HEK293 (cell line): ENCODE data around the gene CHMP6.

Source experiments
- CTCF ChIA-PET: fragments of 350-600 bp; formaldehyde crosslinking; extraction: SDS; loops from one replicate; lab custom pipeline; 2021; ENCODE audit warnings: antibody characterized with exemption; lab: Yijun Ruan, JAX
- POLR2A ChIA-PET: fragments of 300-600 bp; formaldehyde crosslinking; extraction: SDS; loops from one replicate; lab custom pipeline; 2020; ENCODE audit warnings: antibody characterized with exemption, inconsistent platforms; lab: Yijun Ruan, JAX
- H3K27ac ChIP-seq: fragments of 200-500 bp; sonication (Bioruptor generic); 2 replicates; pipeline ENCODE4 v1.5.1; 2014; ENCODE audit warnings: low read depth, low read length, control low read depth, inconsistent platforms; ENCODE audit errors: extremely low read depth
- H3K36me3 ChIP-seq, 2 experiments: fragments of 200-500 bp in 1 of 2; sonication (Bioruptor generic) in 1 of 2; 1 replicate in 1 of 2; 2 replicates in 1 of 2; pipeline ENCODE4 v1.5.1; 2014 to 2017; ENCODE audit warnings: inconsistent platforms in 2 of 2, low read length in 2 of 2; ENCODE audit not compliant: control insufficient read depth in 2 of 2, insufficient read depth in 1 of 2
- H3K4me1 ChIP-seq: fragments of 200-500 bp; sonication (Bioruptor generic); 2 replicates; pipeline ENCODE4 v1.5.1; 2014; ENCODE audit warnings: mild to moderate bottlenecking, low read length, inconsistent platforms; ENCODE audit not compliant: control insufficient read depth, insufficient read depth
- H3K4me3 ChIP-seq: 2 replicates; pipeline ENCODE4 v1.5.1; 2011; ENCODE audit warnings: low read depth, mild to moderate bottlenecking, control low read depth, low read length, moderate library complexity
- H3K9me3 ChIP-seq: fragments of 200-500 bp; sonication (Bioruptor generic); 2 replicates; pipeline ENCODE4 v1.5.1; 2014; ENCODE audit warnings: low read depth, low read length, inconsistent platforms; ENCODE audit not compliant: control insufficient read depth, insufficient read depth
- GLIS1 ChIP-seq: fragments of 450-650 bp; formaldehyde crosslinking; IDR thresholded peaks from 2 replicates; pipeline ENCODE4 v1.5.1; 2016; ENCODE audit warnings: missing biosample characterization, missing genetic modification characterization
- OSR2 ChIP-seq: fragments of 450-650 bp; formaldehyde crosslinking; IDR thresholded peaks from 2 replicates; pipeline ENCODE4 v1.5.1; 2016; ENCODE audit warnings: missing biosample characterization, missing genetic modification characterization
- SCRT2 ChIP-seq: fragments of 450-650 bp; formaldehyde crosslinking; IDR thresholded peaks from 2 replicates; pipeline ENCODE4 v1.5.1; 2016; ENCODE audit warnings: missing biosample characterization, missing genetic modification characterization
- ZFP69B ChIP-seq: fragments of 450-650 bp; formaldehyde crosslinking; IDR thresholded peaks from 2 replicates; pipeline ENCODE4 v1.5.1; 2016; ENCODE audit warnings: missing biosample characterization, missing genetic modification characterization
- ZNF10 ChIP-seq: fragments of 450-650 bp; formaldehyde crosslinking; IDR thresholded peaks from 2 replicates; pipeline ENCODE4 v1.5.1; 2017; ENCODE audit warnings: missing biosample characterization, missing genetic modification characterization
- ZNF335 ChIP-seq: fragments of 450-650 bp; formaldehyde crosslinking; conservative IDR thresholded peaks from 2 replicates; pipeline ENCODE4 v1.5.1; 2016; ENCODE audit warnings: missing biosample characterization, missing genetic modification characterization
- ZNF530 ChIP-seq: fragments of 450-650 bp; formaldehyde crosslinking; IDR thresholded peaks from 2 replicates; pipeline ENCODE4 v1.5.1; 2016; ENCODE audit warnings: low read depth, missing biosample characterization, missing genetic modification characterization
- ZNF623 ChIP-seq: fragments of 450-650 bp; formaldehyde crosslinking; IDR thresholded peaks from 2 replicates; pipeline ENCODE4 v1.5.1; 2016; ENCODE audit warnings: missing biosample characterization, missing genetic modification characterization
- TF ChIP-seq, protein P1 (sequence below): fragments of 450-650 bp; formaldehyde crosslinking; conservative IDR thresholded peaks from 2 replicates; pipeline ENCODE4 v1.5.1; 2016; ENCODE audit warnings: low read depth, missing biosample characterization, missing genetic modification characterization
- TF ChIP-seq, protein P2 (sequence below): fragments of 450-650 bp; formaldehyde crosslinking; optimal IDR thresholded peaks from 2 replicates; pipeline ENCODE3; 2016; ENCODE audit warnings: missing biosample characterization, mild to moderate bottlenecking, missing genetic modification characterization

CHMP6 gene

DNA sequence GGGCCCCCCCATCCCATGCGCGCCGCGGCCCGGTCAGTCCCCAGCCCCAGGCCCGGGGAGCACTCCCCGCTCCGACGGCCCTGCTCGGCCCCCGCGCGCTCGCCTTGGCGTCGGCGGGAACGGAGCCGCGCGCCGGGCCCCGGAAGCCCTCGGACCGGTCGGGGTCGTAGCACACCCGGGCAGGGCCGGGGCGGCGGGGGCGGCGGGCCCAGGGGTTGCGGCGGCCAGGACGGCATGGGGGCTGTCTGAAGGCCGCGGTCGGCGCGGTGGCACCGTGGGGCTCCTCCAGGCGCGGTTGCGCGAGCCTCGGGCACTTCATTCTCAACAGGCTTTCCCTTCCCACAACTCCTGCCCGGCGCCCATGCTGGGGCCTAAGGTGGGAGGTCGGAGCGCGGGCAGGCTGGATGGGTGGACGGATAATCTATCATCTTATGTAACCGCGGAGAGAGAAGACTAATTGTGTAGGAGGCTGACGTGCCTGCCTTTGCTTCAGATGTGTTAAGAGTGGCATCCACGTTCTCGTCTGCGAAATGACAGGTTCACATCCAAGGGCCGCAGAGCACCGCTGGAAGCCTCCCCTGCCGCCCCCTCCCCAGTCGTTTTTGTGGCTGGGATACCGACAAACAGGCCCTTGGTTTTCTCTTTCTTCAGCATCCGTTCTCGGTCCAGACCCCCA lies 44.0 kb downstream of the CHMP6 start (continued):
- TF ChIP-seq, protein P1, sequence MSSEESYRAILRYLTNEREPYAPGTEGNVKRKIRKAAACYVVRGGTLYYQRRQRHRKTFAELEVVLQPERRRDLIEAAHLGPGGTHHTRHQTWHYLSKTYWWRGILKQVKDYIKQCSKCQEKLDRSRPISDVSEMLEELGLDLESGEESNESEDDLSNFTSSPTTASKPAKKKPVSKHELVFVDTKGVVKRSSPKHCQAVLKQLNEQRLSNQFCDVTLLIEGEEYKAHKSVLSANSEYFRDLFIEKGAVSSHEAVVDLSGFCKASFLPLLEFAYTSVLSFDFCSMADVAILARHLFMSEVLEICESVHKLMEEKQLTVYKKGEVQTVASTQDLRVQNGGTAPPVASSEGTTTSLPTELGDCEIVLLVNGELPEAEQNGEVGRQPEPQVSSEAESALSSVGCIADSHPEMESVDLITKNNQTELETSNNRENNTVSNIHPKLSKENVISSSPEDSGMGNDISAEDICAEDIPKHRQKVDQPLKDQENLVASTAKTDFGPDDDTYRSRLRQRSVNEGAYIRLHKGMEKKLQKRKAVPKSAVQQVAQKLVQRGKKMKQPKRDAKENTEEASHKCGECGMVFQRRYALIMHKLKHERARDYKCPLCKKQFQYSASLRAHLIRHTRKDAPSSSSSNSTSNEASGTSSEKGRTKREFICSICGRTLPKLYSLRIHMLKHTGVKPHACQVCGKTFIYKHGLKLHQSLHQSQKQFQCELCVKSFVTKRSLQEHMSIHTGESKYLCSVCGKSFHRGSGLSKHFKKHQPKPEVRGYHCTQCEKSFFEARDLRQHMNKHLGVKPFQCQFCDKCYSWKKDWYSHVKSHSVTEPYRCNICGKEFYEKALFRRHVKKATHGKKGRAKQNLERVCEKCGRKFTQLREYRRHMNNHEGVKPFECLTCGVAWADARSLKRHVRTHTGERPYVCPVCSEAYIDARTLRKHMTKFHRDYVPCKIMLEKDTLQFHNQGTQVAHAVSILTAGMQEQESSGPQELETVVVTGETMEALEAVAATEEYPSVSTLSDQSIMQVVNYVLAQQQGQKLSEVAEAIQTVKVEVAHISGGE (tag by site-specific recombination): no peak

DNA sequence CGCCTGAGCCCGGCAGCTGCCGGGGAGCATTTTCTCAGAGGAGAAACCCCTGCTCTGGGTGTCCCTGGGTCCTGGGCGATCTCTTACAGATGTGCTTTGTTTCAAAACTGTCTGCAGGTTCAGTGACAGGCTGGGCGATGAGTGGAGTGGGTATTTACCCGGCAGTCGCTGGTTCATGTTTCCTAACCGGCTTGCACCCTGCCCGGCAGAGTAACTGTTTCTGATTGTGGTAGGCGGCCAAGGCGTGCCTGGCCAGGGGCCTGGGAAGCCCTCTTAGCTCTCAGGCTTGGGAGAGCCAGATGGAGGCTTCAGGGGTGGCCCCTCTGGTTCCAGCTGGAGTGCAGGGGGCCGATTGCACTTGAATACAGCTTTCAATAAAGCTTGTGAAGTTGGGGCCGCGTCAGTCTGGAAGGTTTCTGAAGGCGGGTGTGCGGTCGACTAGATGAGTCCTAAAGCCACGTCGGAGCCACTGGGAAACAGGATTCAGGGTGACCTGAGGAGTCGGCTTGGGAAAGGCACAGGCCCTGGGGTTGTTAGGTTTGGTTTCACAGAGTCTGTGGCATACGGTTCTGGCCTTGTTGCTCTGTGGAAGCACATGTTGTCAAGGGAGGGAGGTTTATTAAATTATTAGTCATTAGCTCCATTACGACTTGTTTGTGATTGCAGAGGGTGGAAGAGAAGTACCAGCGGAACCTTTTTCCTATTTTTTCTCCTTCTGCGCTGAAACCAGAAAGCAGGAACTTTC lies 44.7 kb downstream of the CHMP6 start:
- no peaks in the 10 kb centered on the region for H3K9me3 ChIP-seq
- peak overlapping the region; percentile 75 for H3K4me3 ChIP-seq
- peak; percentile 46 for TF ChIP-seq GLIS1 (tag by site-specific recombination)
- TF ChIP-seq ZNF335 (tag by site-specific recombination): peak; percentile 91
- no peak for TF ChIP-seq ZNF10
- TF ChIP-seq, all 188 proteins: peak for 2
- Histone ChIP-seq H3K27ac (no peak overlapping the region), H3K36me3 (peaks cover 0 to 35% of the 10 kb centered on the region in 2 experiments; a peak in 1 of 3 replicates), H3K4me1 (peaks cover 9% of the 10 kb centered on the region)
- ChIA-PET CTCF (interaction anchor here (0.7 to 2.9 kb wide), 5 partner anchors 12 to 66 kb away, joined by 3 to 15 read pairs (median 6); no protein-coding TSS in a partner anchor), POLR2A (interaction anchor here (0.6 to 3.9 kb wide), 8 partner anchors 9 to 61 kb away, joined by 4 to 23 read pairs (median 6); partner anchors contain the start of gene CHMP6)

DNA sequence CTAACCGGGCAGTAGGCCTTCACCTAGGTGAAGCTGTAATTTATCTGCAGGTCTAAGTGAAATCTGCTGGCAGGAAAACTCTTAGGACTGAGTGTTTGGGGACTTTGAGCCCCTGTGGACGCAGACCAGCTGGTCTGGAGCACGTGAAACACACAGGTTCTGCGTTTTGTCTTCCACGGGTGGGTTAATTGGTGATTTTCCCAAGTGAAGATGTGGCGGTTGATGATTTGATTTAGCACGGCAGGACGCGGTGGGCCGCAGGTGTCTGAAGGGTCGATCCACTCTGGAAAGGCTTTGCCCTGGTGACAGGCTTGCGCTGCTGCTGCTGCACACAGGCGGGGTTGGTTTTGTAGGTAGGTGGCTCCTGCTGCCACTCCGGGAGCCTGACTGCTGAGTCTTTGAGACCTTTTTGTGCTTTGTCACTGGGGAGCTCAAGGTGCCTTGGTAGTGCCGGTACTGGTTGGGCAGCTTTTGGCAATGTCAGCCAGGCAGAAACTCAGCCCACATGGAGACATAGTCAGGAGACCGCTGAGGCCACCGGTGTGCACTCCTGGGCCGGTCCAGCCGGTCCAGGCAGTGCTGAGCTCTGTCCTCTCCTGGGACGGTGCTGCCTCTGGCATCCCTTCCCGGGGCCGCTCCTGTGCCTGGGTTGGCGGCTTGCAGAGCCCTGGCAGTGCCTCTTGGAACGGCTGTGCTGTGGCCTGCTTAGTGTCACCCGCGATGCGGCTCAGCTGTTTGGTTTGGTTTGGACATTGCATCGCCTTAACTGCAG lies 45.6 kb downstream of the CHMP6 start:
- Histone ChIP-seq H3K9me3 (no peaks in the 10 kb centered on the region), H3K4me3 (no peak overlapping the region), H3K4me1 (peaks cover 9% of the 10 kb centered on the region), H3K27ac (no peak overlapping the region), H3K36me3 (peaks cover 0 to 34% of the 10 kb centered on the region in 2 experiments; a peak in 1 of 3 replicates)
- TF ChIP-seq OSR2: no peak
- TF ChIP-seq, protein P2, sequence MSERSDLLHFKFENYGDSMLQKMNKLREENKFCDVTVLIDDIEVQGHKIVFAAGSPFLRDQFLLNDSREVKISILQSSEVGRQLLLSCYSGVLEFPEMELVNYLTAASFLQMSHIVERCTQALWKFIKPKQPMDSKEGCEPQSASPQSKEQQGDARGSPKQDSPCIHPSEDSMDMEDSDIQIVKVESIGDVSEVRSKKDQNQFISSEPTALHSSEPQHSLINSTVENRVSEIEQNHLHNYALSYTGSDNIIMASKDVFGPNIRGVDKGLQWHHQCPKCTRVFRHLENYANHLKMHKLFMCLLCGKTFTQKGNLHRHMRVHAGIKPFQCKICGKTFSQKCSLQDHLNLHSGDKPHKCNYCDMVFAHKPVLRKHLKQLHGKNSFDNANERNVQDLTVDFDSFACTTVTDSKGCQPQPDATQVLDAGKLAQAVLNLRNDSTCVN: peak; percentile 11
- no peak for TF ChIP-seq ZNF530
- TF ChIP-seq ZFP69B: no peak
- TF ChIP-seq SCRT2 (tag by site-specific recombination): 0 out of 2 replicates have a peak, but pooled peaks have one; percentile 32
- TF ChIP-seq ZNF623 (tag by site-specific recombination): no peak
- ChIA-PET CTCF (interaction anchor here (0.7 to 2.9 kb wide), 7 partner anchors 11 to 65 kb away, joined by 3 to 15 read pairs (median 5); no protein-coding TSS in a partner anchor), POLR2A (interaction anchor here (1.0 to 3.9 kb wide), 7 partner anchors 8 to 60 kb away, joined by 3 to 23 read pairs (median 6); no protein-coding TSS in a partner anchor)
